ENCODE data around the gene GPRC6A.
A peak's percentile ranks its signal among the peaks of the same experiment; 100 is the strongest.

GPRC6A gene

DNA sequence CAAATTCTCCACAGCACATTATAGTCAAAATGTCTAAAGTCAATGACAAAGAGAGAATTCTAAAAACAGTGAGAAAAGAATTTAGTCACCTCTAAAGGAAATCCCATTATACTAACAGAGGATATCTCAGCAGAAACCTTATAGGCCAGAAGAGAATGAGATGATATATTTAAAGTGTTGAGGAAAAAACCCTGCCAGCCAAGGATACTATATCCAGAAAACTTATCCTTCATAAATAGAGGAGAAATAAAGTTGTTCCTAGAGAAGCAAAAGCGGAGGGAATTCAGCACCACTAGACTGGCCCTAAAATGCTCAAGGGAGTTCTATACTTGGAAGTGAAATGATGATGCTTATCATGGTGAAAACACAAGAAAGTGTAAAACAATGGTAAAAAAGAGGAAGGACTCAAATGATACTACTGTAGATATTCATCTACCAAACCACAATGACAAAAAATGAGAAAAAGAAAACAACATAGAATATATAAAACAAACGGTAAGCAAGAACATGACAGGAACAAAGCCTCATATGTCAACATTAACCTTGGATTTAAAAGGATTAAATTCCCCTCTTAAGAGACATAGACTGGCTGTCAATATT is 16.7 kb downstream of the GPRC6A start:
- TF ChIP-seq CTCF (conservative IDR thresholded peaks at IDR 0.05), result no peak

DNA sequence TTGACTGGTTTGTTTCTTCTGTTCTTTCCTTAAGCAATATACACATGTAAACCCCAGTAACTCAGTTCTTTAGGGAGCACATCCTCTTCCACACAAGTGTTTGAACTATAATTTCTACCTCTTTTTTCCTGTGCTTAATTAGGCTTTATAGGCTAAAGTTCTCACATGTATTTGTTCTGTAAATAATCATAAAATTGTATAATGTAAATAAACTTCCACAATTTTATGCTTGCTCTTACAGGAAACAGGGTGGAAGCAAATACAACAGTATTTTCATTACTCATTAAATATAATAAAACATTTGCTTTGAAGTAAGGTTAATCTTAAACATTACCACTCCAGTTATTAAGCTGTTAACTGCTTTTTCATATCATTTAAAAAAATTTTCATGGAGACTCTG is 26.9 kb downstream of the GPRC6A start:
- no peak for TF ChIP-seq CTCF (conservative IDR thresholded peaks at IDR 0.05)
- H3K27ac ChIP-seq, result peak overlapping the region; percentile 11; the same call in 1 of the 2 replicates

More for the DNA sequence above, 16.7 kb downstream of the GPRC6A start:
- no peak overlapping the region for H3K27ac ChIP-seq

DNA sequence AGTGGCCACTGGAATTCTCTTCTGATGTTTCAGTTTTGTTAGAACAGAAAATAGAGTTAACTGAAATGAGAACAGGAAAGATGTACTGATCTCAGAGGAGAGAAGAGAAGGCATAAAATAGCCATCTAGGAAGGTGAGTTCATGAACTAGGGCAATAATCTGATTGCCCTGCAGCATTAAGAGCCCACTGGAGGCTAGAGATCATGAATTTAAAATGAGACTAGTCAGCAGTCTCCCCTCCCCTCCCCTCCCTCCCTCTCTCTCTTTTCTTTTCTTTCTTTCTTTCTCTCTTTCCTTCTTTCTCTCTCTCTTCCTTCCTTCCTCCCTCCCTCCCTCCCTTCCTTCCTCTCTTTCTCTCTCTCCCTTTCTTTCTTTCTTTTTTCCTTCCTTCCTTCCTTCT is 28.9 kb downstream of the GPRC6A start:
- no peak overlapping the region for H3K27ac ChIP-seq
- TF ChIP-seq CTCF (conservative IDR thresholded peaks at IDR 0.05), result no peak

GRCh38 chr6:116797585-116797984 is 31.3 kb downstream of the GPRC6A start:
- no peak overlapping the region for H3K27ac ChIP-seq

GRCh38 chr6:116793224-116793623 is 35.7 kb downstream of the GPRC6A start:
- no peak for TF ChIP-seq CTCF (conservative IDR thresholded peaks at IDR 0.05)
- peak overlapping the region; percentile 54 for H3K27ac ChIP-seq

More at GRCh38 chr6:116797585-116797984, 31.3 kb downstream of the GPRC6A start:
- no peak for TF ChIP-seq CTCF (conservative IDR thresholded peaks at IDR 0.05)

GRCh38 chr6:116783852-116784251 is 45.0 kb downstream of the GPRC6A start:
- TF ChIP-seq CTCF (conservative IDR thresholded peaks at IDR 0.05), result no peak
- no peak overlapping the region for H3K27ac ChIP-seq

- TF ChIP-seq CTCF (conservative IDR thresholded peaks at IDR 0.05), result peak; percentile 72
- H3K27ac ChIP-seq, result no peak overlapping the region
These were observed 49.2 kb downstream of the GPRC6A start for GRCh38 chr6:116779573-116780164.

Measured in VCaP (cell line).